ENCODE data around the gene NRGN. TPM values are rescaled to one million over a fixed set of nuclear protein-coding genes. Genes with fewer than 3 reads are reported as not detected.
A peak's percentile ranks its signal among the peaks of the same experiment; 100 is the strongest.

The NRGN gene
- polyA plus RNA-seq, 1 donor from 2014 or later = 0.69 TPM

GRCh38 chr11:124791626-124792341, 52.0 kb downstream of the NRGN start:
- no peaks in the 10 kb centered on the region for H3K9me3 ChIP-seq (ENCODE audit: low read length)
- no peaks in the 10 kb centered on the region for H3F3A ChIP-seq (ENCODE audit: insufficient read depth, low read length, poor library complexity, severe bottlenecking)
- no peak overlapping the region for H3K4me3 ChIP-seq (ENCODE audit: low read length)
- H3K9me2 ChIP-seq (ENCODE audit: insufficient read depth, low read length) = no peaks in the 10 kb centered on the region
- H3K9ac ChIP-seq (ENCODE audit: low read length) = no peak overlapping the region
- H3K36me3 ChIP-seq (ENCODE audit: insufficient read depth, low read length) = no peaks in the 10 kb centered on the region
- TF ChIP-seq REST (IDR thresholded peaks at IDR 0.05; ENCODE audit: borderline replicate concordance) (no peak), EP300 (conservative IDR thresholded peaks at IDR 0.05; ENCODE audit: poor library complexity, severe bottlenecking) (no peak), CTCF (IDR thresholded peaks at IDR 0.05; ENCODE audit: poor library complexity, severe bottlenecking) (no peak), EZH2 (IDR thresholded peaks at IDR 0.05; ENCODE audit: borderline replicate concordance, insufficient read depth, low read length, poor library complexity, severe bottlenecking) (no peak), TAF1 (IDR thresholded peaks at IDR 0.05; ENCODE audit: low read depth) (no peak), POLR2AphosphoS5 (IDR thresholded peaks at IDR 0.05) (no peak), RAD21 (conservative IDR thresholded peaks at IDR 0.05) (no peak), MXI1 (conservative IDR thresholded peaks at IDR 0.05; ENCODE audit: poor library complexity, severe bottlenecking) (no peak), SMC3 (conservative IDR thresholded peaks at IDR 0.05; ENCODE audit: poor library complexity) (no peak)
- no peak overlapping the region for H2AFZ ChIP-seq (ENCODE audit: low read depth, low read length)
- peaks cover 3% of the 10 kb centered on the region for H4K20me1 ChIP-seq (ENCODE audit: insufficient read depth)
- no peak overlapping the region for H3K27ac ChIP-seq (ENCODE audit: low read length)
- no peak overlapping the region for H3K4me2 ChIP-seq (ENCODE audit: low read length)
- H3K27me3 ChIP-seq (ENCODE audit: insufficient read depth, low read depth, low read length) = no peaks in the 10 kb centered on the region
- peaks cover 92% of the 10 kb centered on the region for H3K79me2 ChIP-seq (replicated peaks; ENCODE audit: insufficient read depth, low read length)

- TF ChIP-seq CTCF (IDR thresholded peaks at IDR 0.05; ENCODE audit: poor library complexity, severe bottlenecking) (peak; percentile 54), SMC3 (conservative IDR thresholded peaks at IDR 0.05; ENCODE audit: poor library complexity) (peak; percentile 21), RAD21 (conservative IDR thresholded peaks at IDR 0.05) (peak; percentile 33), EZH2 (IDR thresholded peaks at IDR 0.05; ENCODE audit: borderline replicate concordance, insufficient read depth, low read length, poor library complexity, severe bottlenecking) (no peak)
- H3K4me3 ChIP-seq (ENCODE audit: low read length) = no peak overlapping the region
- H2AFZ ChIP-seq (ENCODE audit: low read depth, low read length) = no peak overlapping the region
- H3K27me3 ChIP-seq (ENCODE audit: insufficient read depth, low read depth, low read length) = no peaks in the 10 kb centered on the region
- peaks cover 3% of the 10 kb centered on the region for H4K20me1 ChIP-seq (ENCODE audit: insufficient read depth)
- H3K27ac ChIP-seq (ENCODE audit: low read length) = no peak overlapping the region
- H3K36me3 ChIP-seq (ENCODE audit: insufficient read depth, low read length) = no peaks in the 10 kb centered on the region
- peaks cover 97% of the 10 kb centered on the region for H3K79me2 ChIP-seq (replicated peaks; ENCODE audit: insufficient read depth, low read length)
- H3K9me3 ChIP-seq (ENCODE audit: low read length) = no peaks in the 10 kb centered on the region
- peaks cover 4% of the 10 kb centered on the region for H3F3A ChIP-seq (ENCODE audit: insufficient read depth, low read length, poor library complexity, severe bottlenecking)
- no peaks in the 10 kb centered on the region for H3K9me2 ChIP-seq (ENCODE audit: insufficient read depth, low read length)
- H3K4me2 ChIP-seq (ENCODE audit: low read length) = no peak overlapping the region
- H3K9ac ChIP-seq (ENCODE audit: low read length) = no peak overlapping the region
These were observed 53.9 kb downstream of the NRGN start for GRCh38 chr11:124793466-124794278.
